ENCODE results near the gene GSKIP.
"Not testable (repeated sequence)": the region's sequence is repeated elsewhere in the genome, so short reads cannot be mapped to it uniquely, and the experiment has no call there.

Gene GSKIP

GRCh38 chr14:96362965-96363750, at the start of gene GSKIP, which contains the start of gene ATG2B:
TSS of gene GSKIP (plus strand) at chr14:96363526. CDS start at chr14:96382248, 18,722 bp downstream.
TSS of gene ATG2B (minus strand) at chr14:96363341. CDS start at chr14:96362976, 365 bp downstream.
- intact Hi-C loops (cut with DNase I) = loop anchor here (10.0 kb wide), 1 partner anchor 142 kb away; the partner anchor contains the start of gene PAPOLA
- peak; percentile 86 to 98 (median 96) for DNase-seq

GRCh38 chr14:96316087-96316486, 47.2 kb upstream of the GSKIP start:
- intact Hi-C loops (cut with DNase I) = no loop called here
- DNase-seq = no peak

GRCh38 chr14:96318836-96319235, 44.5 kb upstream of the GSKIP start:
- peak in 1 of 42 donors; percentile 52 for DNase-seq
- intact Hi-C loops (cut with DNase I) = no loop called here

GRCh38 chr14:96320605-96321004, 42.7 kb upstream of the GSKIP start:
- DNase-seq = no peak
- intact Hi-C loops (cut with DNase I) = no loop called here

- no peak for DNase-seq
- intact Hi-C loops (cut with DNase I) = no loop called here
Observed at GRCh38 chr14:96324219-96324618, 39.1 kb upstream of the GSKIP start.

GRCh38 chr14:96338551-96338950, 24.8 kb upstream of the GSKIP start:
- intact Hi-C loops (cut with DNase I) = no loop called here
- DNase-seq = no peak

GRCh38 chr14:96341323-96341722, 22.0 kb upstream of the GSKIP start:
- DNase-seq = no peak
- intact Hi-C loops (cut with DNase I) = no loop called here

- no peak for DNase-seq
- intact Hi-C loops (cut with DNase I) = no loop called here
Observed at GRCh38 chr14:96345669-96346068, 17.7 kb upstream of the GSKIP start.

GRCh38 chr14:96347957-96348356, 15.4 kb upstream of the GSKIP start:
- DNase-seq; intact Hi-C loops (cut with DNase I): not testable (repeated sequence)

GRCh38 chr14:96349286-96350075, 13.8 kb upstream of the GSKIP start:
- intact Hi-C loops (cut with DNase I) = no loop called here
- DNase-seq = no peak

GRCh38 chr14:96351986-96352385, 11.3 kb upstream of the GSKIP start:
- intact Hi-C loops (cut with DNase I) = no loop called here
- DNase-seq = no peak

- intact Hi-C loops (cut with DNase I) = no loop called here
- DNase-seq = no peak
Observed at GRCh38 chr14:96352708-96353107, 10.6 kb upstream of the GSKIP start.

- no peak for DNase-seq
- intact Hi-C loops (cut with DNase I) = no loop called here
Observed at GRCh38 chr14:96354246-96354645, 9.1 kb upstream of the GSKIP start.

- DNase-seq = no peak
- intact Hi-C loops (cut with DNase I) = loop anchor here (5.0 kb wide), 1 partner anchor 45 kb away; no protein-coding TSS in a partner anchor
Observed at GRCh38 chr14:96357216-96357615, 6.1 kb upstream of the GSKIP start.

- no peak for DNase-seq
- intact Hi-C loops (cut with DNase I) = loop anchor here (5.0 to 10.0 kb wide), 2 partner anchors 42 to 145 kb away; partner anchors contain the start of gene PAPOLA
Observed at GRCh38 chr14:96359959-96360358, 3.4 kb upstream of the GSKIP start.

GRCh38 chr14:96362071-96362964, 1.0 kb upstream of the GSKIP start:
- intact Hi-C loops (cut with DNase I) = loop anchor here (10.0 kb wide), 1 partner anchor 142 kb away; the partner anchor contains the start of gene PAPOLA
- peak in 31 of 42 donors; percentile 13 to 67 (median 38) for DNase-seq

- DNase-seq = peak; percentile 21 to 82 (median 54)
- intact Hi-C loops (cut with DNase I) = loop anchor here (2.0 to 10.0 kb wide), 2 partner anchors 27 to 141 kb away; partner anchors contain the start of gene PAPOLA
Observed at GRCh38 chr14:96363751-96364336, 518 bp downstream of the GSKIP start.

- no peak for DNase-seq
- intact Hi-C loops (cut with DNase I) = loop anchor here (2.0 to 10.0 kb wide), 2 partner anchors 26 to 140 kb away; partner anchors contain the start of gene PAPOLA
Observed at GRCh38 chr14:96364962-96365361, 1.6 kb downstream of the GSKIP start.

All from head of caudate nucleus (tissue), 42 donors.